ENCODE data around the gene COPS3. TPM values are rescaled to one million over a fixed set of nuclear protein-coding genes. Genes with fewer than 3 reads are reported as not detected.

COPS3 gene
- total RNA-seq, 1 experiment from 2014 or later = 113 TPM

DNA sequence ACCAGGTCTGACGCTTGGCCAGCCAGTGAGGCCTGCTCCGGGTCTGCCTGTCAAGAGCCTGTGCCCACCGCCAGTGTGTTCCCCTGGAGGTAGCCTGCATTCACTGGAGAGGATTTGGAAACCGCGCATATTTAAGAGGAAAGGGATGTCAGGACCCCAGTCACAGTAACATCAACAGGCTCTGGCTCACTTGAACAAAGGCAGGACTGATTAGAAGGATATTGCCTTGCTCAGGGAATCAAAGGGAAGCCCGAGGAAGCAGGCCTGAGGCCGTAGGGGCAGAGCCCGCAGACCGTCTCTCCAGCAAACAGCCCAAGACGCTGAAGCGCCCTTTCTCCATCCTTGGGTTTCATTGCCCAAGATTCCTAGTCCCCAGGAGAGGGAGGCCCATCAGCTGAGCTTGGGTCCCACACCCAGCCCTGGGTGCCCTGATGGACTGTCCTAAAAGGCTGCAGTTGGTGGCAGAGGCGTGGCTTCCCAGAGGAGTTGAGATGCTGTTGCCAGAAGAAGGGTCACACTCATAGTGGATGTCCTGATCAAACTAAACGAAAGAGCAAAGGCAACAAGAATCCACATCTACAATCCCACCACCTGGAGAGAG, 45.3 kb upstream of the COPS3 start:
- Histone ChIP-seq H2BK12ac (ENCODE audit: insufficient read length, low read depth, low read length) (no peak overlapping the region), H2AFZ (ENCODE audit: low read length) (no peak overlapping the region), H2AK5ac (ENCODE audit: insufficient read length, low read length) (no peak overlapping the region), H4K20me1 (ENCODE audit: control insufficient read depth, insufficient read depth, insufficient read length) (no peaks in the 10 kb centered on the region), H3K79me2 (ENCODE audit: insufficient read depth, low read length) (no peaks in the 10 kb centered on the region), H3K27me3 (ENCODE audit: insufficient read depth, low read length) (no peaks in the 10 kb centered on the region), H2BK5ac (ENCODE audit: insufficient read length, low read length) (no peak overlapping the region), H3K4ac (ENCODE audit: low read depth, low read length) (no peak overlapping the region), H3K18ac (ENCODE audit: insufficient read length, low read depth, low read length) (no peak overlapping the region), H3K14ac (ENCODE audit: insufficient read depth, low read length) (no peak overlapping the region), H2BK15ac (ENCODE audit: low read depth, low read length) (no peak overlapping the region), H4K5ac (ENCODE audit: insufficient read length, low read depth, low read length) (no peak overlapping the region), H3K9me3 (ENCODE audit: control insufficient read depth, low read depth, low read length) (no peaks in the 10 kb centered on the region), H3K79me1 (ENCODE audit: insufficient read depth, low read depth, low read length, poor library complexity, severe bottlenecking) (no peaks in the 10 kb centered on the region), H4K8ac (replicated peaks; ENCODE audit: insufficient read length, low read depth, low read length) (no peak overlapping the region), H3K9ac (ENCODE audit: extremely low read depth, insufficient read length, low read length) (no peak overlapping the region), H2BK20ac (ENCODE audit: low read depth, low read length, poor library complexity, severe bottlenecking) (no peak overlapping the region), H3K23ac (ENCODE audit: insufficient read length, low read depth, low read length) (no peak overlapping the region), H4K91ac (ENCODE audit: insufficient read length, low read depth, low read length) (no peak overlapping the region), H3K4me1 (ENCODE audit: insufficient read depth, low read length) (no peaks in the 10 kb centered on the region), H3K27ac (ENCODE audit: insufficient read length, low read depth, low read length) (no peak overlapping the region), H2BK120ac (ENCODE audit: low read depth, low read length, poor library complexity, severe bottlenecking) (no peak overlapping the region), H3K56ac (ENCODE audit: insufficient read length, low read depth, low read length) (no peak overlapping the region), H3K4me2 (ENCODE audit: insufficient read depth, insufficient read length, low read length) (no peak overlapping the region), H3T11ph (ENCODE audit: low read length) (no peak overlapping the region), H3K23me2 (ENCODE audit: insufficient read length, low read depth, low read length, poor library complexity, severe bottlenecking) (no peaks in the 10 kb centered on the region)
- Mint-ChIP-seq H3K27me3 (ENCODE audit: low read depth) (no peaks in the 10 kb centered on the region), H3K9me3 (no peaks in the 10 kb centered on the region), H3K27ac (no peak overlapping the region), H3K4me1 (no peaks in the 10 kb centered on the region), H3K4me3 (no peak overlapping the region), H3K36me3 (ENCODE audit: insufficient read depth in 1 of 3, low read depth in 3 of 3) (peaks cover 0 to 9% (median 9%) of the 10 kb centered on the region in 3 experiments; a peak in 4 of 7 replicates)
- no peak for DNase-seq
- TF ChIP-seq, protein P1, sequence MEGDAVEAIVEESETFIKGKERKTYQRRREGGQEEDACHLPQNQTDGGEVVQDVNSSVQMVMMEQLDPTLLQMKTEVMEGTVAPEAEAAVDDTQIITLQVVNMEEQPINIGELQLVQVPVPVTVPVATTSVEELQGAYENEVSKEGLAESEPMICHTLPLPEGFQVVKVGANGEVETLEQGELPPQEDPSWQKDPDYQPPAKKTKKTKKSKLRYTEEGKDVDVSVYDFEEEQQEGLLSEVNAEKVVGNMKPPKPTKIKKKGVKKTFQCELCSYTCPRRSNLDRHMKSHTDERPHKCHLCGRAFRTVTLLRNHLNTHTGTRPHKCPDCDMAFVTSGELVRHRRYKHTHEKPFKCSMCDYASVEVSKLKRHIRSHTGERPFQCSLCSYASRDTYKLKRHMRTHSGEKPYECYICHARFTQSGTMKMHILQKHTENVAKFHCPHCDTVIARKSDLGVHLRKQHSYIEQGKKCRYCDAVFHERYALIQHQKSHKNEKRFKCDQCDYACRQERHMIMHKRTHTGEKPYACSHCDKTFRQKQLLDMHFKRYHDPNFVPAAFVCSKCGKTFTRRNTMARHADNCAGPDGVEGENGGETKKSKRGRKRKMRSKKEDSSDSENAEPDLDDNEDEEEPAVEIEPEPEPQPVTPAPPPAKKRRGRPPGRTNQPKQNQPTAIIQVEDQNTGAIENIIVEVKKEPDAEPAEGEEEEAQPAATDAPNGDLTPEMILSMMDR (conservative IDR thresholded peaks at IDR 0.05) = no peak
- no CpG with 5 or more reads among the region's 13 CpGs for WGBS (ENCODE audit: extremely low coverage, insufficient read length, low lambda C conversion rate)
